HG03342 (cell line): Measurements from ENCODE around the gene RARS1.
"Not testable (repeated sequence)": the region's sequence is repeated elsewhere in the genome, so short reads cannot be mapped to it uniquely, and the experiment has no call there.

ENCODE experiments used
- ATAC-seq: cut with Tn5 transposase; IDR thresholded peaks from one replicate; pipeline ENCODE4 v1.9.1; 2021; ENCODE audit warnings: mild to moderate bottlenecking, moderate library complexity; ENCODE audit not compliant: unreplicated experiment

The RARS1 gene

DNA sequence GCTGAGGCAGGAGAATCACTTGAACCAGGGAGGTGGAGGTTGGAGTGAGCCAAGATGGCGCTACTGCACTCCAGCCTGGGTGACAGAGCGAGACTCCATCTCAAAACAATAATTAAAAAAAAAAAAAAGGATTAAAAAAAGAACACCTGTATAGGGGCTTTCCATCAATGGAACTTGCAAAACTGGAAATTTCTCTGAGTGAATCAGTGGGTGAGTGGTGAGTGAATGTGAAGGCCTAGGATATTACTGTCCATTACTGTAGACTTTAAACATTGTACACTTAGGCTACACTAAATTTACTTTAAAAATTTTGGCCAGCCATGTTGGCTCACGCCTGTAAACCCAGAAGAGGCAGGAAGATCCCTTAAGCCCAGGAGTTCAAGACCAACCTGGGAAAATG lies 5.7 kb upstream of the RARS1 start:
- no peak for ATAC-seq

DNA sequence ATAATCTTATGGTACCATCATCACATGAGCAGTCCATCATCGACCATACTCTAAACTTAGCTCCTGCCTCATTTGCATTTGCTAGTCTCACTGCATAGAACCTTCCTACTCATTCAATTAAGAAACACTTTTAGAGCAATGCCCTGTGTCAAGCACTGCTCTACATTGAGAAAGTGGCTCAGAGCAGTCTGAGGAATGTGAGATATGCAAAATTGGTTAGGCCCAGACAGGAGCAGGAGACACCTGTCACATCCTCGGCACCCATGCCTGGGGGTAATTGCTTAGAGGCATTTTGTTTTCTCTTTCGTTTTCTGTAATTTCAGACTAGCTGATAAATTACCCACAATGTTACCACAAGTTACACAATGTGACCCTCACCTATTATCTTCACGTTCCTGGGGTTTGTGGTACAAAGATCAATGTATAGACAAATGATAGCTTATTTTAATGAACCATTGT lies 4.9 kb upstream of the RARS1 start:
- peak; percentile 95 for ATAC-seq

DNA sequence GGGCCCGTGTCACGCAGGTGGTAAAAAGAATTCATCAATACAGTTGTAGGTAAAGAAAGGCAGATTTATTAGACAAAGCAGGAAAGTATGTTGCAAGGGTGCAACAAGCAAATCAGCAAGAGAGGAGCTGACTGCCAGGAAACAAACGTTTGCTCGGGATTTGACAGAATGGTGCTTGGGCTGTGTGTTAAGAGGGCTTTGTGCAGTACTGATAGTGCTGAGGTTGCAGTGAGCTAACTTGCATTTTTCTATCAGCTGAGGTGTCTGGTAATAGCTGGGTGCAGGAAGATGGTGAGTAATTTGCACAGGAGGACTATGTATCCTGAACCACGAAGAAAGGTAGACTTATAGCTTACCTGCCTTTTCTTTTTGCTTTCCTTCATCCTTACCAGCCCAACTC lies 3.9 kb upstream of the RARS1 start:
- ATAC-seq: no peak

DNA sequence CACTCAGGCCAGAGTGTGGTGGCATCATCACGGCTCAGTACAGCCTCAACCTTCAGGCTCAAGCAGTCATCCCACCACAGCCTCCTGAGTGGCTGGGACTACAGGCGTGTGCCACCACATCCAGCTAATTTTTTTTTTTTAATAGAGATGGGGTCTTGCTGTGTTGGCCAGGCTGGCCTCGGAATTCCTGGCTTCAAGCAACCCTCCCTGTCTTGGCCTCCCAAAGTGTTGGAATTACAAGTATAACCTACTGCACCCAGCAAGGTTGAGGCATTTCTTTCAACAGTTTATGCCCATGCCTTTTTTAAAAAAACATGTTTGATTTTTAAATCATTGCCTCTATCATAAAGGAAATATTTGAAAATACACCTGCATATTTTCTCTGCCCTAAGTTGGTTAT lies 2.8 kb downstream of the RARS1 start:
- no peak for ATAC-seq

DNA sequence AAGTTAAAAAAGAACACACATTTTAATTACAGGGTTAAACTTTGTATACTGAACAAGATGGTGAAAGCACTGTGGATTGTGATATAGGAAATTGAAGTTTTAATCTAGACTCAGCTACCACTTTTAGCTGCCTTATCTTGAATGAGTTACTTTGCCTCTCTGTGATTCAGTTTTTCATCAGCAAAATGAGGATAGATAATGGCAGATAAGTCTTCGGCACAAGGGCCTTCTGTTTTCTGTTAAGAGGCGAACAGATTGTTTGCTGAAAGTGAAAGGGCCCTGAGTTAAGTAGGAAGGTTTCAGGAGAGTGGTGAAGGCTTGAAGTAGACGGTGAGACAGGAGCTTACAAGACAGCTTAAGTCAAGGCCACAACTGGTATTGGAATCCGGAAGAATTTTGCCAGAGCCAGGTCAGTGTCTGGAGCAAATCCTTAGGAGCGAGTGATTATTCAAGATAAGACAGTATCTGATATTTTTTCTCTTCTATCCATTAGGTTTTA lies 7.8 kb downstream of the RARS1 start:
- no peak for ATAC-seq

DNA sequence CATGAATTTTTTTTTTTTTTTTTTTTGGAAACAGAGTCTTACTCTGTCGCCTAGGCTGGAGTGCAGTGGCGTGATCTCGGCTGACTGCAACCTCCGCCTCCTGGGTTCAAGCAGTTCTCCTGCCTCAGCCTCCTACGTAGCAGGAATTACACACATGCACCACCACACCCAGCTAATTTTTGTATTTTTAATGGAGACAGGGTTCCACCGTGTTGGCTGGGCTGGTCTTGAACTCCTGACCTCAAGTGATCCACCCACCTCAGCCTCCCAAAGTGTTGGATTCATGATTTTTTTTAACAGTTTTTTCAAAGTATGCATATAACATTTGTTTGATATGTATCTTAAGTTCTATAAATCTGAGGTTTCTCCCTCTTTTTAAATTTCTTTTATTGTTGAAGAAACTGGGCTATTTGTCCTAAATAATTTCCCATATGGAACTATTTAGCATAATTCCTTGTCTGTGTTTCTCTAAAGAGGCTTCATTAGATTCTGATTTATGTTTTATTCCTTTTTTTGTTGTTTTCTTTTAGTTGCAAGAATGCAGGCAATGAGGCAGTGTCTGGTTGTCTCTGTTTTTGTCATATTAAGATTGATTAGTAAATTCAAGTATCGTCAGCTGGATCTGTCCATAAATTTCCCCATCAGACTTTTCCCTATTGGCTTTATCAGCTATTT lies 16.4 kb downstream of the RARS1 start:
- no peak for ATAC-seq

DNA sequence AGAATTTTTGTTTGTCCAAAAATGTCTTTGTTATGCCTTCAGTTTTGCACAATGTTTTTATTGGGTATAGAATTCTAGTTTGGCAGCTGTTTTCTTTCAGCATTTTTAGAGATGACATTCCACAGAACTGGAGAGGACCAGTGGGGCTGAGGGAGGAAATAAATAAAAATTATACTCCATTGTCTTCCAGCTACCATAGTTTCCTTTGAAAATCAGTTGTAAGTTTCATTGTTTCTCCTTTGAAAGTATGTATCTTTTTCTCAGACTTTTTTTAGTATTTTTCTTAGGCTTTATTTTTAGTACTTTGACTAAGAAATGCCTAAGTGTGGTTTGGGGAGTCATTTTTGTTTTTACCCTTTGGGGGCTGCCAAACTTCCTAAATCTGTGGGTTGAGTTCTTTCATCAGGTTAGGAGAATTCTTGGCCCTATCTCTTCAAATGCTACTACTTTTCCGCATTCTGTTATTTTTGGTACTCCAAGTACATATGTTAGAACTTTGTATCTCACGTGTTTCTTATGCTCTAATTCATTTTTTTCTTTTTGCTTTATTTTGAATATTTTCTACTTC lies 27.7 kb downstream of the RARS1 start:
- no peak for ATAC-seq

DNA sequence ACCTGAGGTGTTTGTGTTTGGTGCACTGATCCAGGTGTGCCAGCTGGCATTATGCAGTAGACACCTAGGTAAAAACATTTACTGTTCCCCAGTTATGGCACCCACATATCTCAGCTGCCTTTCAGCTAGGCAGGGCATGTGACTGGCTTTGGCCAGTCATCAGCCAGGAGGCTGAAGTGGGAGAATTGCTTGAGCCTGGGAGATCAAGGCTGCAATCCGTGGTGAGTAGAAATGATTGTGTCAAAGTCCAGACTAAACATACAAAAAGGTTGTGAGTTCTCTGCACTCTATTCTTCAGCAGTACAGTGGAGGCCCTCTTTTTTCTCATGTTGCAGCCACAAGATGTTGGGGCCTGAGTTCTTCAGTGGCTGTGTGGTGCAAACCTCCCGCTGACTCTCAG lies 39.6 kb downstream of the RARS1 start:
- ATAC-seq: no peak

DNA sequence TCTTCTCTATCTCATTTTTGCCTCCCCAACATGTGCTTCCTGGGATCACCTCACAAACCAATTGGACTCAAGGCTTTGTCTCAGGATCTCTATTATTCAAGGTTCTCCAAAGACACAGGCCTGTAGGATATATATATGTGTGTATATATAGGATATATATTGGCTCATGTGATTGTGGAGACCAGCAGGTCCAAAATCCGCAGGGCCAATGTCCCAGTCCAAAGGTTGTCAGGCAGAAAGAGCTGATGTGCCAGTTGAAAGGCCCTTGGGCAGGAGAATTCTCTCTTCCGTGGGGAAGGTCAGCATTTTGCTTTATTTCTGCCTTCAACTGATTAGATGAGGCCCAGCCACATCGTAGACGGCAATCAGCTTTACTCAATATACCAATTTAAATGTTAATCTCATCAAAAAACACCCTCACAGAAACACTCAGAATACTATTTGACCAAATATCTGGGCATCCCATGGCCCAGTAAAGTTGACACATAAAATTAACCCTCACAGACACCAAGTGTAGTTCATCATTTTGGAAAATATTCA lies 41.6 kb downstream of the RARS1 start:
- no peak for ATAC-seq

DNA sequence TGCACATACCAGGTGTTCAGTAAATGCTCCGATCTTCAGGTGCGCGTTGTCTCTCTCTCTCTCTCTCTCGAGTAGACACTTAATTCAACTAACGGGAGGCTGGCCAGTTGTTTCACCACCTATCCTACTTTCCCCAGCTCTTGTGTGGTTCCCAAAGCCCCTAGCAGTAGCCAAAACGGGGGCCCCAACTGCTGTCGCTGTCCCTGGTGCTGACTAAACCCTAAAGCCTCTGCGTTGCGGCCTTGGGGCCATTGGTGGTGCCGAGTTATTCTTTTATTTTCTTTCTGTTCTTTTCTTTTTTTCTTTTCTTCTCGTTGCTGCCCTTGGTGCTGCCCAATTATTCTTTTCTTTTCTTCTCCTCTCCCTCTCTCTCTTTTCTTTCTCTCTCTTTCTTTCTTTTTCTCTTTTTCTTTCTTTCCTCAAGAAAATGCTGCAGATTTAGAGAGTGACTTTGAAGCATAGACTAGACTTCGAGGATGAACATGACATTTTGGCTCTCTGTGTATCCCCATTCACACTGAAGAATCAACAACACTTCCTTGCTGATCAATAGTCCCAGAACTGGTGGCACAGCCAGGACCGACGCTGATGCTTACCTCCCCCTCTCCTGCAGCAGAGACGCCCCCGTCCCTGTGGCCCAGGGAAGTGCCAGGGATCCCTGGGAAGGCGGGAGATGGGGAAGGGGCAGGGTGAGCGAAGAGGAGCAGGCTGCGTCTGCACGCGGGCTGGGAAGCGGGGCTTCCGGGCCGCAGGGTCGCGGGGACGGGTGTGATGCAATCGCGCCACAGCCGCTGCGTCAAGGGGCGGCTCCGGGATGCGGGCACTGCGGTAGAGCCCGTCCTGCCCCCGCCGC lies 42.5 kb downstream of the RARS1 start, which contains the start of gene FBLL1:
Gene FBLL1, plus strand, starts transcription at position 785 of the 853 bp plus-strand sequence. CDS start 200 bp downstream, outside the sequence.
- no peak for ATAC-seq

DNA sequence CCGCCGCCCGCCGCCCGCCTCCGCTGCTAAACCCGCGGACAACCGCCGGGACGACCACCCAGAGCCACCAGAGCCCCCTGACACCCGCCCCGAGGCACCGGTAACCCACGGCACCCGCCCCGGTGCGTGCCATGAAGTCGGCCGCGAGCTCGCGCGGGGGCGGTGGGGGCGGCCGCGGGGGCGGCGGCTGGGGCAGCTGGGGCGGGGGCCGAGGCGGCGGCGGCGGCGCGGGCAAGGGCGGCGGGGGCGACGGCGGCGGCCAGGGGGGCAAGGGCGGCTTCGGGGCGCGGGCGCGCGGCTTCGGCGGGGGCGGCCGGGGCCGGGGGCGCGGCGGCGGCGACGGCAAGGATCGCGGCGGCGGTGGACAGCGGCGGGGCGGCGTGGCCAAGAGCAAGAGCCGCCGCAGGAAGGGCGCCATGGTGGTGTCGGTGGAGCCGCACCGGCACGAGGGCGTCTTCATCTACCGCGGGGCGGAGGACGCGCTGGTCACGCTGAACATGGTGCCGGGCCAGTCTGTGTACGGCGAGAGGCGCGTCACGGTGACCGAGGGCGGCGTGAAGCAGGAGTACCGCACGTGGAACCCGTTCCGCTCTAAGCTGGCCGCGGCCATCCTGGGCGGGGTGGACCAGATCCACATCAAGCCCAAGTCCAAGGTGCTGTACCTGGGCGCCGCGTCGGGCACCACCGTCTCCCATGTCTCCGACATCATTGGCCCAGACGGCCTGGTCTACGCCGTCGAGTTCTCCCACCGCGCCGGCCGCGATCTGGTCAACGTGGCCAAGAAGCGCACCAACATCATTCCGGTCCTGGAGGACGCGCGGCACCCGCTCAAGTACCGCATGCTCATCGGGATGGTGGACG lies 43.3 kb downstream of the RARS1 start:
- no peak for ATAC-seq

DNA sequence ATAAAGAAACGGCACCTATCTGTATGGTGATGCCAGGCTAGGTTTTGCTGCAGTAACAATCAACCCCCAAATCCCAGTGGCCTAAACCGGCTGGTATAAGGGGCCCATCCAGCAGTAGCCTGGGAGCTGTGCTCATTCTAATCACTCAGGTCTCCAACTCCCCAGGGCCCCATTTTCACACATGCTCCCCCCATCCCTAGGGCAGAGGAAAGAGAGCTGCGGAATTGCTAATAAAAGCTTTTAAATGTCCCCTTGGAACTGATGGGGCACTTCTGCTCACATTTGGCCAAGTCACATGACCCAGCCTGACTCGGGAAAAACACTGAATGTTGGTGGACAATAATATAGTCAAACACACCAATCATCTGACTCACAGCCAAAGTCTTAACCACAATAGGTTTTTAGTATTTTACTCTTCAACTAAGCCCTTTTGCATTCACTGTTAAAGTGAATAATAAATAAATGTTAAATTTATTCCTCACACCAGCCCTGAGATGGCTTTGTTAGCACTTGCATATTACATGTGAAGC lies 44.4 kb downstream of the RARS1 start:
- no peak for ATAC-seq

DNA sequence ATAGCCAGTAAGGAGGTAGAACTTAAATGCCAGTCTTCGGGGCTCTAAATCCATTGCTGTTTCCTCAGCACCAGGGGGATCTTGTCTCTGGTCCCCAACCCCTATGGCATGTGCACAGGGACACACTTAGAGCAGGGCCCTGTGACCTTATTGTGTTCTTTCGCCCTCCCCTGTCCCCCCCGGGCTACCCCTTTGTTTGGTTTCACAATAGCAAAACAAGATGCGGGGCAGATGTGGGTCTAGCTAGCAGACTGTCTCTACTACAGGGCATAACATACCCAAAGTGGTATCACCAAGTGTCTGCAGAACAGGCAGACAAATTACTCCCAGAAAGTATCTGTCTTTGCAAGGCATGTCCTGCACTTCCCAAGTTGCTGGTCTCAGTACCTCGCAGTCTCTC lies 44.9 kb downstream of the RARS1 start:
- no peak for ATAC-seq

DNA sequence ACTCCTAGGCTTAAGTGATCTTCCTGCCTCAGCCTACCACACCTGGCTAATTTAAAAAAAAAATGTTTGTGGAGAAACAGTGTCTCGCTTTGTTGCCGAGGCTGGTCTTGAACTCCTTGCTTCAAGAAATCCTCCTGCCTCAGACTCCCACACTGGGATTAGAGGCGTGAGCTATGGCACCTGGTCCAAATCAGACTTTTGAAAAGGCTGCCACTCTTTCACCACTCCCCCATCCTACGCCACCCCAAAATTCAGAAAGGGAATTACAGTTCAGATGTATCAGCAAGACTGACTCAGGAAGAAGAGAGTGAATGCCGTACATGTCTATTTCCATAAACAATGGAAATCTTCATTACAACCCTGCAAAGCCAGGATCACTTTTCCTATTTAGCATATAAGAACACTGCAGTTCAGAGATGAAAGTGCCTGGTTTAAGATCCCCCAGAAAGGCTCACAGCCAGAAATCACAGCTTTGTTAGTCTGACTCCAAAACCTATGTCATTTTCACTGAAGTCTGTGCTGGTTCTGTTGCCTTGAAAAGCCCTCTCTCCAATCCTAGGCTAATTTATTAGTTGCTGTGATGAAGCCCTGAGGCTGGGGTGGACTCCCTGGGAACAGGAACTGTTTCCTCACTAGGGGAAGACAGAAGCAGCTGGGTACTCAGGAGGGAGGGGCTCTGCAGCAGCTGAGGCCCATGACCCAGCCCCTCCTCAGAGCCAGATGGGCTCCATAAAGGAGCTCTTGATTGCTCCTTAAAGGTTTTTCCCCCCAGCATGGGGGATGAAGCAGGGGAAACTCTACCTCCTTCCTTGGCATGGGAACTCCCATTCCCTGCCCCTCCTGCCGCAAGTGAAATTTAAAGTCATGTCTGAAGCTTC lies 46.0 kb downstream of the RARS1 start:
- no peak for ATAC-seq

DNA sequence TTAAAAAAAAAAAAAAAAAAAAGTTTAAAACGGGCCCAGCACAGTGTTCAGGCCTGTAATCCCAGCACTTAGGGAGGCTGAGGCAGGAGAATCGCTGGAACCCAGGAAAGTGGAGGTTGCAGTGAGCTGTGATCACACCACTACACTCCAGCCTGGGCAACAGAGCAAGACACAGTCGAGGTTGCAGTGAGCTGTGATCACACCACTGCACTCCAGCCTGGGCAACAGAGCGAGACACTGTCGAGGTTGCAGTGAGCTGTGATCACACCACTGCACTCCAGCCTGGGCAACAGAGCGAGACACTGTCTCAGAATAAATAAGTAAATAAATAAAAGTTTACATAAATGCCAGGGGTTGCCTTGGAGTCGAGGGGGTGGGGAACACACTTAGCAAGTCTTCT lies 48.1 kb downstream of the RARS1 start:
- ATAC-seq: not testable (repeated sequence)

DNA sequence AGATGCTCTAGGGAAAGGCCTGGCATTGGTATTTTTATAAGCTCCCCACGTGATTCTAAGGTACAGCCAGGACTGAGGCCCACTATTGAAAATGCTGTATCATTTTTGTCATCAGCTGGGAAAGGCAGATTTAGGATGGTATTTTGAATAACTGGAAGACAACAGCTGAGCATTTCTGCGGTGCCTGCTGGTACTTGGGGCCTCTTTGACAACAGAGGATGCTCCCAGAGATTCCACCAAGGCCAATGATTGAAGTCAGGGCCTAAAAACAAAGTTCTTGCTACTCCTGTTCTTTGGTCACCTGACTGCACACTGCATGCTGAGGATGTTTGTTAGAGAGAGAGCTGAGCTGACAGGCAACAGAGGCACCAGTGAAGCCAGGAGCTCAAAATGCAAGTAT lies 50.9 kb downstream of the RARS1 start:
- no peak for ATAC-seq

DNA sequence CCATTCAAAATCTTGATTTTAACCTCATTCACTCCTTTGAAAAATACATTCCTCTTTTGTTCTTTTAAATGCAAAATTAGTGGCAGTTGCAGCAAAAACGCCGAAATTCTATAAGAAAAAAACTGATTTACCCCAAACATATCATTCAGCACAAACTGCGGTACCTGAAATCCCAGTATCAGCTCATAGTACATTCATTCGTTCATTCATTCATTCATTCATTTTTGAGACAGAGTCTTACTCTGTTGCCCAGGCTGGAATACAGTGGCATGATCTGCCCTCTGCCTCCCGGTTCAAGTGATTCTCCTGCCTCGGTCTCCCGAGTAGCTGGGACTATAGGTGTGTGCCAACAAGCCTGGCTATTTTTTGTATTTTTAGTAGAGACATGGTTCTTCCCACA lies 63.3 kb downstream of the RARS1 start:
- no peak for ATAC-seq

DNA sequence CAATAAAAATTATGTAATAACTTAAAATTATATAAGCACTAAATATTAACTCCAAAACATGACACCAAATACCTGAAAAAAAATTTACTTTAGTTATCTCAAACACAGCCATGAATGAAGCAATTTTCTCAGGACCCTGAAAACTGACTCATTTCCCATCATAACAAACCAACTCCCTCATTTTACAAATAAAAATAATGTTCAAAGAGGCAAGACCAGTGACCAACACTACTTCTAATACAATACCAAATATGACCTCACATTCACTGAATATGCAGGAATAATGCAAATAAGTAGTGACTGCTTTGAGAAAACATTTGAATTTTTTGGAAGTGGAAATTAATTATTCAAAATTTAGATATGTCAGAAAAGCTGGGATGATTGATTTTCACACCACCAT lies 64.4 kb downstream of the RARS1 start:
- ATAC-seq: no peak

DNA sequence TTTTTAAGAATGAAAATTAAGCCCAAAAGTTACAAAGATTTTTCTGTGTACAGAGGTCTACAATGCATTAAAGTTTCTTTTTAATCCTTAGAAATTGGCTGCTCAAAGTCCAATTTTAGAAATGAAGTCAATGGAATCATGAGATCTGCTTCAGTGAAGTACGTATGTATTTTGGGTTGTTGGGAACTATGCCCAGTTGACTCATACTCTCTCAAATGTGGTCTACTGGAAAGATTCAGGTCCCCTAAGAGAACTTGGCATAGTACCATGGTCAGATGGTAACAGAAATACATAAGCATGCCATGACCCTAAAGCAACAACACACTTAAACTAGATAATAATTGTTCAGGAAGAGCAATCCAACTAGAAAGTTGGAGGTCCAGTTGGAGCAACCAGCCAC lies 65.9 kb downstream of the RARS1 start:
- ATAC-seq: no peak
